IMR-90 (cell line): ENCODE results near the gene ITSN1.

ENCODE experiments used
- BHLHE40 ChIP-seq: fragments of 150-350 bp; IDR thresholded peaks from 2 replicates; pipeline ENCODE4 v1.6.1; 2016; ENCODE audit warnings: mild to moderate bottlenecking, low read depth, low read length
- CHD1 ChIP-seq: IDR thresholded peaks from 2 replicates; pipeline ENCODE4 v1.6.1; 2012; ENCODE audit warnings: low read depth, low read length, improper control_type of control experiment
- CTCF ChIP-seq: conservative IDR thresholded peaks from 2 replicates; pipeline ENCODE4 v1.5.1; 2012; ENCODE audit warnings: mild to moderate bottlenecking, low read depth, low read length, improper control_type of control experiment
- FOS ChIP-seq: fragments of 150-350 bp; IDR thresholded peaks from 2 replicates; pipeline ENCODE4 v1.6.1; 2016; ENCODE audit warnings: low read depth, low read length
- MAZ ChIP-seq: IDR thresholded peaks from 2 replicates; pipeline ENCODE4 v1.6.1; 2012; ENCODE audit warnings: low read depth, mild to moderate bottlenecking, low read length, improper control_type of control experiment, moderate library complexity, borderline replicate concordance
- POLR2A ChIP-seq: IDR thresholded peaks from 2 replicates; pipeline ENCODE4 v1.6.1; 2012; ENCODE audit warnings: mild to moderate bottlenecking, low read depth, low read length
- RAD21 ChIP-seq: IDR thresholded peaks from 2 replicates; pipeline ENCODE4 v1.6.1; 2012; ENCODE audit warnings: low read length, improper control_type of control experiment
- RCOR1 ChIP-seq: IDR thresholded peaks from 2 replicates; pipeline ENCODE4 v1.6.1; 2012; ENCODE audit warnings: mild to moderate bottlenecking, low read length, improper control_type of control experiment; ENCODE audit not compliant: insufficient replicate concordance
- SMC3 ChIP-seq: fragments of 150-350 bp; IDR thresholded peaks from 2 replicates; pipeline ENCODE4 v1.6.1; 2016; ENCODE audit warnings: low read depth, mild to moderate bottlenecking, antibody characterized with exemption, low read length, moderate library complexity
- TF ChIP-seq, protein P1 (sequence below): fragments of 150-350 bp; IDR thresholded peaks from 2 replicates; pipeline ENCODE4 v1.6.1; 2017; ENCODE audit warnings: mild to moderate bottlenecking, antibody characterized with exemption, low read length, low read depth

GRCh38 chr21:33898586-33898985 lies 256.3 kb downstream of the ITSN1 start:
- TF ChIP-seq, protein P1, sequence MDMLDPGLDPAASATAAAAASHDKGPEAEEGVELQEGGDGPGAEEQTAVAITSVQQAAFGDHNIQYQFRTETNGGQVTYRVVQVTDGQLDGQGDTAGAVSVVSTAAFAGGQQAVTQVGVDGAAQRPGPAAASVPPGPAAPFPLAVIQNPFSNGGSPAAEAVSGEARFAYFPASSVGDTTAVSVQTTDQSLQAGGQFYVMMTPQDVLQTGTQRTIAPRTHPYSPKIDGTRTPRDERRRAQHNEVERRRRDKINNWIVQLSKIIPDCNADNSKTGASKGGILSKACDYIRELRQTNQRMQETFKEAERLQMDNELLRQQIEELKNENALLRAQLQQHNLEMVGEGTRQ = no peak
- TF ChIP-seq CTCF = no peak
- TF ChIP-seq RAD21 = no peak
- TF ChIP-seq BHLHE40 = no peak
- no peak for TF ChIP-seq POLR2A
- no peak for TF ChIP-seq FOS
- TF ChIP-seq SMC3 = no peak
- no peak for TF ChIP-seq MAZ
- TF ChIP-seq CHD1 = no peak
- no peak for TF ChIP-seq RCOR1
